ENCODE data around the gene C22orf15.
A peak's percentile ranks its signal among the peaks of the same experiment; 100 is the strongest.

C22orf15 gene

GRCh38 chr22:23764899-23765881 is 2.4 kb downstream of the C22orf15 start:
- Histone ChIP-seq H3K9ac (ENCODE audit: low read depth, low read length) (no peak overlapping the region), H3K4me1 (ENCODE audit: insufficient read depth, low read length) (peaks cover 18% of the 10 kb centered on the region)
- 93% methylated on average over 8 of the region's 9 CpGs for WGBS

GRCh38 chr22:23767303-23767672 is 4.5 kb downstream of the C22orf15 start:
- Histone ChIP-seq H3K4me3 (ENCODE audit: low read length) (peak overlapping the region; percentile 68), H3K27me3 (ENCODE audit: insufficient read depth, low read length) (peaks cover 10% of the 10 kb centered on the region), H3K27ac (ENCODE audit: low read depth, low read length) (no peak overlapping the region), H3K9me3 (ENCODE audit: insufficient read depth, low read depth, low read length) (no peaks in the 10 kb centered on the region), H3K36me3 (ENCODE audit: insufficient read depth, low read length) (no peaks in the 10 kb centered on the region), H3K9ac (ENCODE audit: low read depth, low read length) (peak overlapping the region; percentile 78), H3K4me1 (ENCODE audit: insufficient read depth, low read length) (peaks cover 23% of the 10 kb centered on the region)
- 1% methylated on average over 27 of the region's 27 CpGs for WGBS

More at GRCh38 chr22:23764899-23765881, 2.4 kb downstream of the C22orf15 start:
- Histone ChIP-seq H3K4me3 (ENCODE audit: low read length) (no peak overlapping the region), H3K27ac (ENCODE audit: low read depth, low read length) (no peak overlapping the region), H3K27me3 (ENCODE audit: insufficient read depth, low read length) (peaks cover 10% of the 10 kb centered on the region), H3K9me3 (ENCODE audit: insufficient read depth, low read depth, low read length) (no peaks in the 10 kb centered on the region), H3K36me3 (ENCODE audit: insufficient read depth, low read length) (no peaks in the 10 kb centered on the region)

GRCh38 chr22:23767673-23768548 is 5.1 kb downstream of the C22orf15 start, which contains the start of gene CHCHD10:
Gene CHCHD10, minus strand, starts transcription at chr22:23767972. Its CDS starts 98 bp downstream, at chr22:23767874.
- Histone ChIP-seq H3K27me3 (ENCODE audit: insufficient read depth, low read length) (peaks cover 11% of the 10 kb centered on the region), H3K9ac (ENCODE audit: low read depth, low read length) (peak within 1 kb of the TSS; percentile 78), H3K4me3 (ENCODE audit: low read length) (peak within 1 kb of the TSS; percentile 68), H3K36me3 (ENCODE audit: insufficient read depth, low read length) (no peaks in the 10 kb centered on the region), H3K4me1 (ENCODE audit: insufficient read depth, low read length) (peaks cover 19% of the 10 kb centered on the region), H3K27ac (ENCODE audit: low read depth, low read length) (peak within 1 kb of the TSS; percentile 62; the same call in 1 of the 2 replicates), H3K9me3 (ENCODE audit: insufficient read depth, low read depth, low read length) (no peaks in the 10 kb centered on the region)
- under 1% methylated on average over 63 of the region's 63 CpGs for WGBS

GRCh38 chr22:23769321-23769965 is 6.7 kb downstream of the C22orf15 start:
- WGBS = 87% methylated on average over 6 of the region's 6 CpGs
- no peaks in the 10 kb centered on the region for H3K9me3 ChIP-seq (ENCODE audit: insufficient read depth, low read depth, low read length)
- peaks cover 27% of the 10 kb centered on the region for H3K27me3 ChIP-seq (ENCODE audit: insufficient read depth, low read length)
- H3K36me3 ChIP-seq (ENCODE audit: insufficient read depth, low read length) = no peaks in the 10 kb centered on the region
- no peak overlapping the region for H3K4me3 ChIP-seq (ENCODE audit: low read length)
- no peak overlapping the region for H3K9ac ChIP-seq (ENCODE audit: low read depth, low read length)
- H3K27ac ChIP-seq (ENCODE audit: low read depth, low read length) = no peak overlapping the region
- H3K4me1 ChIP-seq (ENCODE audit: insufficient read depth, low read length) = peaks cover 10% of the 10 kb centered on the region; the same call in 1 of the 2 replicates

- Histone ChIP-seq H3K27ac (ENCODE audit: low read depth, low read length) (no peak overlapping the region), H3K36me3 (ENCODE audit: insufficient read depth, low read length) (no peaks in the 10 kb centered on the region), H3K9ac (ENCODE audit: low read depth, low read length) (peak overlapping the region; percentile 50; the same call in 1 of the 2 replicates), H3K4me1 (ENCODE audit: insufficient read depth, low read length) (peaks cover 7% of the 10 kb centered on the region; the same call in 1 of the 2 replicates), H3K4me3 (ENCODE audit: low read length) (peak overlapping the region; percentile 54), H3K9me3 (ENCODE audit: insufficient read depth, low read depth, low read length) (no peaks in the 10 kb centered on the region), H3K27me3 (ENCODE audit: insufficient read depth, low read length) (peaks cover 30% of the 10 kb centered on the region)
- WGBS = 12% methylated on average over 6 of the region's 6 CpGs
These were observed 9.5 kb downstream of the C22orf15 start for GRCh38 chr22:23772315-23772648.

GRCh38 chr22:23772649-23773473 is 10.1 kb downstream of the C22orf15 start, which contains the start of gene MMP11:
Gene MMP11, plus strand, starts transcription at chr22:23772849. Its CDS starts 22 bp downstream, at chr22:23772871.
- Histone ChIP-seq H3K9me3 (ENCODE audit: insufficient read depth, low read depth, low read length) (no peaks in the 10 kb centered on the region), H3K27me3 (ENCODE audit: insufficient read depth, low read length) (peaks cover 30% of the 10 kb centered on the region), H3K27ac (ENCODE audit: low read depth, low read length) (no peak within 1 kb of the TSS), H3K4me1 (ENCODE audit: insufficient read depth, low read length) (peaks cover 7% of the 10 kb centered on the region; the same call in 1 of the 2 replicates), H3K9ac (ENCODE audit: low read depth, low read length) (peak within 1 kb of the TSS; percentile 69), H3K36me3 (ENCODE audit: insufficient read depth, low read length) (no peaks in the 10 kb centered on the region), H3K4me3 (ENCODE audit: low read length) (peak within 1 kb of the TSS; percentile 54)
- 2% methylated on average over 79 of the region's 79 CpGs for WGBS

- 56% methylated on average over 7 of the region's 7 CpGs for WGBS
- H3K9me3 ChIP-seq (ENCODE audit: insufficient read depth, low read depth, low read length) = no peaks in the 10 kb centered on the region
- no peak overlapping the region for H3K27ac ChIP-seq (ENCODE audit: low read depth, low read length)
- H3K36me3 ChIP-seq (ENCODE audit: insufficient read depth, low read length) = no peaks in the 10 kb centered on the region
- peaks cover 29% of the 10 kb centered on the region for H3K27me3 ChIP-seq (ENCODE audit: insufficient read depth, low read length)
- H3K4me3 ChIP-seq (ENCODE audit: low read length) = peak overlapping the region; percentile 50
- H3K9ac ChIP-seq (ENCODE audit: low read depth, low read length) = 0 out of 2 replicates have a peak overlapping the region, but pooled peaks have one; percentile 69
- H3K4me1 ChIP-seq (ENCODE audit: insufficient read depth, low read length) = peaks cover 7% of the 10 kb centered on the region; the same call in 1 of the 2 replicates
These were observed 10.8 kb downstream of the C22orf15 start for GRCh38 chr22:23773483-23774113.

- no peak overlapping the region for H3K4me3 ChIP-seq (ENCODE audit: low read length)
- H3K4me1 ChIP-seq (ENCODE audit: insufficient read depth, low read length) = peaks cover 7% of the 10 kb centered on the region; the same call in 1 of the 2 replicates
- no peaks in the 10 kb centered on the region for H3K36me3 ChIP-seq (ENCODE audit: insufficient read depth, low read length)
- H3K9ac ChIP-seq (ENCODE audit: low read depth, low read length) = no peak overlapping the region
- WGBS = 77% methylated on average over 12 of the region's 12 CpGs
- no peaks in the 10 kb centered on the region for H3K9me3 ChIP-seq (ENCODE audit: insufficient read depth, low read depth, low read length)
- peaks cover 22% of the 10 kb centered on the region for H3K27me3 ChIP-seq (ENCODE audit: insufficient read depth, low read length)
- H3K27ac ChIP-seq (ENCODE audit: low read depth, low read length) = no peak overlapping the region
These were observed 11.5 kb downstream of the C22orf15 start for GRCh38 chr22:23774114-23774921.

GRCh38 chr22:23774922-23775436 is 12.2 kb downstream of the C22orf15 start:
- 85% methylated on average over 2 of the region's 2 CpGs for WGBS
- H3K4me3 ChIP-seq (ENCODE audit: low read length) = no peak overlapping the region
- H3K36me3 ChIP-seq (ENCODE audit: insufficient read depth, low read length) = no peaks in the 10 kb centered on the region
- H3K27me3 ChIP-seq (ENCODE audit: insufficient read depth, low read length) = peaks cover 20% of the 10 kb centered on the region
- H3K4me1 ChIP-seq (ENCODE audit: insufficient read depth, low read length) = peaks cover 7% of the 10 kb centered on the region; the same call in 1 of the 2 replicates
- H3K9me3 ChIP-seq (ENCODE audit: insufficient read depth, low read depth, low read length) = no peaks in the 10 kb centered on the region
- H3K27ac ChIP-seq (ENCODE audit: low read depth, low read length) = no peak overlapping the region
- H3K9ac ChIP-seq (ENCODE audit: low read depth, low read length) = no peak overlapping the region

Data from HUES64 (cell line).